ENCODE results near the gene ZDHHC22.
"Not testable (repeated sequence)": the region's sequence is repeated elsewhere in the genome, so short reads cannot be mapped to it uniquely, and the experiment has no call there.

Gene ZDHHC22

DNA sequence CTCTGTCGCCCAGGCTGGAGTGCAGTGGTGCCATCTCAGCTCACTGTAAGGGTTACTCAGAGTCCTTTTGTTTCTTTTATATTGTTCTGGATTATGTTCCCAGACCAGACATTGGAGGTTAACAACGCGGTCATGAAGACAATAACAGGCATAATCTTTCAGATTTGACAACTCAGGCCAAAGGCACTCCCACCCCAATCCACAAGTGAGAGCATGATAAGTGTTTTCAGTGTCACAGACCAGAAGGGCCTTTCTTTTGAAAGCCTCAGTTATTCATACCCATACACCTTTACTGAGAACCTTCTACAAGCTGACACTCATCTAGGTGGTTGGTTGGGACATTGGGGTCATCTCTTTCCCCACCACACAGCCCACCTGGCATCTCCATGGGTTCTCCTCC, 37.1 kb upstream of the ZDHHC22 start (continued):
- TF ChIP-seq, protein P1, sequence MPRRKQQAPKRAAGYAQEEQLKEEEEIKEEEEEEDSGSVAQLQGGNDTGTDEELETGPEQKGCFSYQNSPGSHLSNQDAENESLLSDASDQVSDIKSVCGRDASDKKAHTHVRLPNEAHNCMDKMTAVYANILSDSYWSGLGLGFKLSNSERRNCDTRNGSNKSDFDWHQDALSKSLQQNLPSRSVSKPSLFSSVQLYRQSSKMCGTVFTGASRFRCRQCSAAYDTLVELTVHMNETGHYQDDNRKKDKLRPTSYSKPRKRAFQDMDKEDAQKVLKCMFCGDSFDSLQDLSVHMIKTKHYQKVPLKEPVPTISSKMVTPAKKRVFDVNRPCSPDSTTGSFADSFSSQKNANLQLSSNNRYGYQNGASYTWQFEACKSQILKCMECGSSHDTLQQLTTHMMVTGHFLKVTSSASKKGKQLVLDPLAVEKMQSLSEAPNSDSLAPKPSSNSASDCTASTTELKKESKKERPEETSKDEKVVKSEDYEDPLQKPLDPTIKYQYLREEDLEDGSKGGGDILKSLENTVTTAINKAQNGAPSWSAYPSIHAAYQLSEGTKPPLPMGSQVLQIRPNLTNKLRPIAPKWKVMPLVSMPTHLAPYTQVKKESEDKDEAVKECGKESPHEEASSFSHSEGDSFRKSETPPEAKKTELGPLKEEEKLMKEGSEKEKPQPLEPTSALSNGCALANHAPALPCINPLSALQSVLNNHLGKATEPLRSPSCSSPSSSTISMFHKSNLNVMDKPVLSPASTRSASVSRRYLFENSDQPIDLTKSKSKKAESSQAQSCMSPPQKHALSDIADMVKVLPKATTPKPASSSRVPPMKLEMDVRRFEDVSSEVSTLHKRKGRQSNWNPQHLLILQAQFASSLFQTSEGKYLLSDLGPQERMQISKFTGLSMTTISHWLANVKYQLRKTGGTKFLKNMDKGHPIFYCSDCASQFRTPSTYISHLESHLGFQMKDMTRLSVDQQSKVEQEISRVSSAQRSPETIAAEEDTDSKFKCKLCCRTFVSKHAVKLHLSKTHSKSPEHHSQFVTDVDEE (CRISPR knock-in tag; IDR thresholded peaks at IDR 0.05), result no peak

DNA sequence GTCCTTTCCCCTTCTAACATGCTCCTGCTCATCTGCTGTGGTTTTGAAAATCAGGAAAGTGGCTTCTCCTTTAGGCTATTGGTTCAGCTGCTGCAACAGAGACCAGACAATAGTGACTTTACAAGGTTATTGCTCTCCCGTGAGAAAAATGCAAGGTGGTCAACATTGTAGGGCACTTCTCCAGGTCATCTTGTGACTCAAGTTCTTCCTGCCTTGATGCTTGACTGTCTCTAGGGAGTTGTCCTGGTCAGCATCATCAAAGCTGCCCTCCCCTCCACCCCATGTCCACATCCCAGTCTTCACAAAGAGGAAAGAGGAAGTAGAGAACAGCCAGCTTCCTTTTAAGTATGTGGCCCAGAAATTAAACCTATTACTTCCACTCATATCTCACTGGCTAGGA, 36.1 kb upstream of the ZDHHC22 start:
- ATAC-seq, result no peak
- TF ChIP-seq OSR1 (CRISPR knock-in tag; IDR thresholded peaks at IDR 0.05), result no peak
- no peak for TF ChIP-seq ZNF8 (CRISPR knock-in tag; IDR thresholded peaks at IDR 0.05)
- TF ChIP-seq ARNTL (CRISPR knock-in tag; IDR thresholded peaks at IDR 0.05; ENCODE audit: borderline replicate concordance, low read depth), result no peak
- TF ChIP-seq ZNF565 (CRISPR knock-in tag; conservative IDR thresholded peaks at IDR 0.05; ENCODE audit: low read depth), result no peak
- TF ChIP-seq, protein P2, sequence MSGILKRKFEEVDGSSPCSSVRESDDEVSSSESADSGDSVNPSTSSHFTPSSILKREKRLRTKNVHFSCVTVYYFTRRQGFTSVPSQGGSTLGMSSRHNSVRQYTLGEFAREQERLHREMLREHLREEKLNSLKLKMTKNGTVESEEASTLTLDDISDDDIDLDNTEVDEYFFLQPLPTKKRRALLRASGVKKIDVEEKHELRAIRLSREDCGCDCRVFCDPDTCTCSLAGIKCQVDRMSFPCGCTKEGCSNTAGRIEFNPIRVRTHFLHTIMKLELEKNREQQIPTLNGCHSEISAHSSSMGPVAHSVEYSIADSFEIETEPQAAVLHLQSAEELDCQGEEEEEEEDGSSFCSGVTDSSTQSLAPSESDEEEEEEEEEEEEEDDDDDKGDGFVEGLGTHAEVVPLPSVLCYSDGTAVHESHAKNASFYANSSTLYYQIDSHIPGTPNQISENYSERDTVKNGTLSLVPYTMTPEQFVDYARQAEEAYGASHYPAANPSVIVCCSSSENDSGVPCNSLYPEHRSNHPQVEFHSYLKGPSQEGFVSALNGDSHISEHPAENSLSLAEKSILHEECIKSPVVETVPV (CRISPR knock-in tag; IDR thresholded peaks at IDR 0.05), result no peak
- TF ChIP-seq, protein P3, sequence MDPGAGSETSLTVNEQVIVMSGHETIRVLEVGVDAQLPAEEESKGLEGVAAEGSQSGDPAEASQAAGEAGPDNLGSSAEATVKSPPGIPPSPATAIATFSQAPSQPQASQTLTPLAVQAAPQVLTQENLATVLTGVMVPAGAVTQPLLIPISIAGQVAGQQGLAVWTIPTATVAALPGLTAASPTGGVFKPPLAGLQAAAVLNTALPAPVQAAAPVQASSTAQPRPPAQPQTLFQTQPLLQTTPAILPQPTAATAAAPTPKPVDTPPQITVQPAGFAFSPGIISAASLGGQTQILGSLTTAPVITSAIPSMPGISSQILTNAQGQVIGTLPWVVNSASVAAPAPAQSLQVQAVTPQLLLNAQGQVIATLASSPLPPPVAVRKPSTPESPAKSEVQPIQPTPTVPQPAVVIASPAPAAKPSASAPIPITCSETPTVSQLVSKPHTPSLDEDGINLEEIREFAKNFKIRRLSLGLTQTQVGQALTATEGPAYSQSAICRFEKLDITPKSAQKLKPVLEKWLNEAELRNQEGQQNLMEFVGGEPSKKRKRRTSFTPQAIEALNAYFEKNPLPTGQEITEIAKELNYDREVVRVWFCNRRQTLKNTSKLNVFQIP (CRISPR knock-in tag; IDR thresholded peaks at IDR 0.05; ENCODE audit: borderline replicate concordance, low read depth), result no peak
- TF ChIP-seq ZC3H10 (CRISPR knock-in tag; IDR thresholded peaks at IDR 0.05), result no peak
- no peak for TF ChIP-seq PPARA (CRISPR knock-in tag; IDR thresholded peaks at IDR 0.05; ENCODE audit: borderline replicate concordance)
- no peak for TF ChIP-seq ZFP30 (CRISPR knock-in tag; IDR thresholded peaks at IDR 0.05)

DNA sequence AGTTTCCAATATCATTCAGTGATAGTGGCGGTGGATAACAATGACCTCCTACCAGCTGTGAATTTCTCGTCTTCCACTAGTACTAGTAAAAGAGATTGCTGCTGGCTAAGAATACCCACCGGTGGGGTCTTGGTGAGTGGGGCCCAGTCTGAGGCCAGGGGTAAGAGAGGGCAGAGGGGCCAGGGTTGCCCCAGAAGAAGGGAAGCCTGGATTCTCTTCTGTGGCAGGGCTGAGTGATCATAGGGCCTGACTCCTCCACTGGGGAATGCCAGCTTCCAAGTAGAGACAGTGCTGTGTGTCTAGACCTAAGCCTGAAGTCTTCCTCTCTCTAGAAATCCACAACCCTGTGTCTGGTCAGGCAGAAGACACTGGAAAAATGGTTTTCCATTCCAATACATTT, 34.3 kb upstream of the ZDHHC22 start:
- no peak for ATAC-seq
- TF ChIP-seq TCF4 (CRISPR knock-in tag; IDR thresholded peaks at IDR 0.05; ENCODE audit: borderline replicate concordance), result no peak
- no peak for TF ChIP-seq ZFP30 (CRISPR knock-in tag; IDR thresholded peaks at IDR 0.05)

DNA sequence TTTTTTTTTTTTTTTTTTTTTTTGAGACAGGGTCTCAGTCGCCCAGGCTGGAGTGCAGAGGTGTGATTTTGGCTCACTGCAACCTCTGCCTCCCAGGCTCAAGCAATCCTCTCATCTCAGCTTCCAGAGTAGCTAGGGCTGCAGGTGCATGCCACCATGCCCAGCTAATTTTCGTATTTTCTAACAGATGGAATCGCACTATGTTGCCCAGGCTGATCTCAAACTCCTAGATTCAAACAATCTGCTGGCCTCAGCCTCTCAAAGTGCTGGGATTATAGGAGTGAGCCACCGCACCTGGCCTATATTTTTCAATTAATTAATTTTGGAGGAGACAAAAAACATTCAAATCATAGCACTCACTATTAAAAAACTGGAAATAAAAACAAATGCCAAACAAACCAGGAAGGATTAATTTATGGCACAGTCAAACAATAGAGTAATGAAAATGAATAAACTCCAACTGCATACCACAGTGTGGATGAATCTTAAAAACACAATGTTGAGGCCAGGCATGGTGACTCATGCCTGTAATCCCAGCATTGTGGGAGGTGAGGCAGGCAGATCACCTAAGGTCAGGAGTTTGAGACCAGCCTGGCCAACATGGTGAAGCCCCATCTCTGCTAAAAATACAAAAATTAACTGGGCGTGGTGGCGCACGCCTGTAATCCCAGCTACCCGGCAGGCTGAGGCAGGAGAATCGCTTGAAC, 32.5 kb upstream of the ZDHHC22 start:
- ATAC-seq, result not testable (repeated sequence)

DNA sequence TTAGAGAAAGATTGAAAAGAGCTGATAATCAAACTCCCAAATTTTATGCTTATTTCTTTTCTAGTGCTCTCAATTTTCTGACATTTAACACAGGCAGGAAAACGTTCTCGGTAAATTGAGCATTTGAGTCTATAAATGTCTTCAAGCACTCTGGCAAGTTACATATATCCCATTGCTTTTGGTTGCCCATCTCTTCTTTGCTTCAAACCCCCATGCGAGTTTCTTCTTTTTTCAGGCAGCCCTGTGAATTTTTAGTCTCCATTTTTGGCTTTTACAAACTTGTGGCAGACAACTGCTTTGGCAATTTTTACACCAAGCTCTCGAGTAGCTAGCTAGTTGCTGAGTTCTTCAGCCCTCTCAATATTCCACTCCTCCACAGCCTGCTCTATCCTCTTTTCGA, 31.3 kb upstream of the ZDHHC22 start:
- no peak for ATAC-seq
- TF ChIP-seq TOX (CRISPR knock-in tag; IDR thresholded peaks at IDR 0.05; ENCODE audit: borderline replicate concordance) (no peak), SNAI2 (CRISPR knock-in tag; IDR thresholded peaks at IDR 0.05) (no peak), ZNF8 (CRISPR knock-in tag; IDR thresholded peaks at IDR 0.05) (no peak), GLIS3 (CRISPR knock-in tag; IDR thresholded peaks at IDR 0.05) (no peak), PPARA (CRISPR knock-in tag; IDR thresholded peaks at IDR 0.05; ENCODE audit: borderline replicate concordance) (no peak), RARB (CRISPR knock-in tag; IDR thresholded peaks at IDR 0.05) (no peak)
- TF ChIP-seq, protein P4, sequence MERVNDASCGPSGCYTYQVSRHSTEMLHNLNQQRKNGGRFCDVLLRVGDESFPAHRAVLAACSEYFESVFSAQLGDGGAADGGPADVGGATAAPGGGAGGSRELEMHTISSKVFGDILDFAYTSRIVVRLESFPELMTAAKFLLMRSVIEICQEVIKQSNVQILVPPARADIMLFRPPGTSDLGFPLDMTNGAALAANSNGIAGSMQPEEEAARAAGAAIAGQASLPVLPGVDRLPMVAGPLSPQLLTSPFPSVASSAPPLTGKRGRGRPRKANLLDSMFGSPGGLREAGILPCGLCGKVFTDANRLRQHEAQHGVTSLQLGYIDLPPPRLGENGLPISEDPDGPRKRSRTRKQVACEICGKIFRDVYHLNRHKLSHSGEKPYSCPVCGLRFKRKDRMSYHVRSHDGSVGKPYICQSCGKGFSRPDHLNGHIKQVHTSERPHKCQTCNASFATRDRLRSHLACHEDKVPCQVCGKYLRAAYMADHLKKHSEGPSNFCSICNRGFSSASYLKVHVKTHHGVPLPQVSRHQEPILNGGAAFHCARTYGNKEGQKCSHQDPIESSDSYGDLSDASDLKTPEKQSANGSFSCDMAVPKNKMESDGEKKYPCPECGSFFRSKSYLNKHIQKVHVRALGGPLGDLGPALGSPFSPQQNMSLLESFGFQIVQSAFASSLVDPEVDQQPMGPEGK (CRISPR knock-in tag; IDR thresholded peaks at IDR 0.05; ENCODE audit: borderline replicate concordance), result no peak

DNA sequence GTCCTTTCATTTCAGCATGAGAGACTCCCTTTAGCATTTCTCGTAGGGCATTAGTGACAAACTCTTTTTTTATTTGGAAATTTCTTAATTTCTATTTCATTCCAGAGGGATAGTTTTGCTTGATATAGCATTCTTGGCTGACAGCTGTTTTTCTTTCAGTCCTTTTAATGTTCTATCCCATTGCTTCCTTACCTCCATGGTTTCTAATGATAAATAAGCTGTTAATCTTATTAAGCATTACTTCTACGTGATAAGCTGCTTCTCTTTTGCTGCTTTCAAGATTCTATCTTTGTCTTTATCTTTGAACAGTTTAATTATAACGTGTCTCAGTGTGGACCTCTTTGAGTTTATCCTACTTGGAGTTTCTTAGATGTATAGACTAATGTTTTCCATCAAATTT, 28.5 kb upstream of the ZDHHC22 start:
- ATAC-seq, result no peak
- TF ChIP-seq, protein P1 (CRISPR knock-in tag; IDR thresholded peaks at IDR 0.05), result no peak
- TF ChIP-seq GLIS3 (CRISPR knock-in tag; IDR thresholded peaks at IDR 0.05) (no peak), ZNF70 (CRISPR knock-in tag; IDR thresholded peaks at IDR 0.05) (no peak), ESRRG (CRISPR knock-in tag; IDR thresholded peaks at IDR 0.05) (no peak), TOX (CRISPR knock-in tag; IDR thresholded peaks at IDR 0.05; ENCODE audit: borderline replicate concordance) (no peak), ARNTL (CRISPR knock-in tag; IDR thresholded peaks at IDR 0.05; ENCODE audit: borderline replicate concordance, low read depth) (no peak)
